ENCODE data around the gene GPAT3.
"Not testable (repeated sequence)": the region's sequence is repeated elsewhere in the genome, so short reads cannot be mapped to it uniquely, and the experiment has no call there.

GPAT3 gene

GRCh38 chr4:83576237-83576636 is 40.3 kb downstream of the GPAT3 start:
- not testable (repeated sequence) for H3K4me3 ChIP-seq (ENCODE audit: low read length); H3K4me1 ChIP-seq (ENCODE audit: control insufficient read depth, low read depth, low read length); H3K36me3 ChIP-seq (ENCODE audit: control insufficient read depth, insufficient read depth, low read length); H3K27me3 ChIP-seq (ENCODE audit: insufficient read depth, low read length, poor library complexity); H2BK15ac ChIP-seq (replicated peaks; ENCODE audit: low read depth); H3K56ac ChIP-seq (ENCODE audit: low read length); H4K8ac ChIP-seq (ENCODE audit: low read depth, low read length); H3K4me2 ChIP-seq (ENCODE audit: low read length); H4K5ac ChIP-seq (ENCODE audit: low read length); H2AK5ac ChIP-seq (ENCODE audit: low read length); H2BK5ac ChIP-seq (ENCODE audit: low read length); H3K18ac ChIP-seq (ENCODE audit: low read length); H2BK120ac ChIP-seq (ENCODE audit: low read depth, low read length); DNase-seq; H3K27ac ChIP-seq (ENCODE audit: low read depth, low read length); H3K79me2 ChIP-seq (ENCODE audit: control insufficient read depth, insufficient read depth, low read length); H3K23ac ChIP-seq (ENCODE audit: low read length); H3K4ac ChIP-seq (ENCODE audit: low read depth, low read length); H3K9ac ChIP-seq (ENCODE audit: low read length); H3K79me1 ChIP-seq (ENCODE audit: low read length)
- WGBS (ENCODE audit: extremely low coverage, insufficient coverage, low lambda C conversion rate) = no CpG with 5 or more reads among the region's 3 CpGs

- Histone ChIP-seq H3K9ac (ENCODE audit: low read length) (no peak overlapping the region), H4K5ac (ENCODE audit: low read length) (no peak overlapping the region), H4K8ac (ENCODE audit: low read depth, low read length) (no peak overlapping the region), H3K4ac (ENCODE audit: low read depth, low read length) (no peak overlapping the region), H3K23ac (ENCODE audit: low read length) (no peak overlapping the region), H3K4me3 (ENCODE audit: low read length) (no peak overlapping the region), H3K27me3 (ENCODE audit: insufficient read depth, low read length, poor library complexity) (no peaks in the 10 kb centered on the region), H3K27ac (ENCODE audit: low read depth, low read length) (no peak overlapping the region), H3K79me1 (ENCODE audit: low read length) (no peaks in the 10 kb centered on the region), H3K4me1 (ENCODE audit: control insufficient read depth, low read depth, low read length) (no peaks in the 10 kb centered on the region), H2AK5ac (ENCODE audit: low read length) (no peak overlapping the region), H2BK5ac (ENCODE audit: low read length) (no peak overlapping the region), H3K36me3 (ENCODE audit: control insufficient read depth, insufficient read depth, low read length) (no peaks in the 10 kb centered on the region), H2BK120ac (ENCODE audit: low read depth, low read length) (no peak overlapping the region), H2BK15ac (replicated peaks; ENCODE audit: low read depth) (no peak overlapping the region), H3K18ac (ENCODE audit: low read length) (no peak overlapping the region), H3K4me2 (ENCODE audit: low read length) (no peak overlapping the region), H3K79me2 (ENCODE audit: control insufficient read depth, insufficient read depth, low read length) (no peaks in the 10 kb centered on the region), H3K56ac (ENCODE audit: low read length) (no peak overlapping the region)
- WGBS (ENCODE audit: extremely low coverage, insufficient coverage, low lambda C conversion rate) = no CpG with 5 or more reads among the region's 10 CpGs
- no peak for DNase-seq
Observed at GRCh38 chr4:83581411-83582288, 45.7 kb downstream of the GPAT3 start.

- no peaks in the 10 kb centered on the region for H3K4me1 ChIP-seq (ENCODE audit: control insufficient read depth, low read depth, low read length)
- H3K4me2 ChIP-seq (ENCODE audit: low read length) = no peak overlapping the region
- H2BK15ac ChIP-seq (replicated peaks; ENCODE audit: low read depth) = no peak overlapping the region
- no peak overlapping the region for H3K18ac ChIP-seq (ENCODE audit: low read length)
- no peak overlapping the region for H3K27ac ChIP-seq (ENCODE audit: low read depth, low read length)
- H3K27me3 ChIP-seq (ENCODE audit: insufficient read depth, low read length, poor library complexity) = no peaks in the 10 kb centered on the region
- H2BK5ac ChIP-seq (ENCODE audit: low read length) = no peak overlapping the region
- H3K79me2 ChIP-seq (ENCODE audit: control insufficient read depth, insufficient read depth, low read length) = no peaks in the 10 kb centered on the region
- H3K4me3 ChIP-seq (ENCODE audit: low read length) = no peak overlapping the region
- H2AK5ac ChIP-seq (ENCODE audit: low read length) = no peak overlapping the region
- no peaks in the 10 kb centered on the region for H3K36me3 ChIP-seq (ENCODE audit: control insufficient read depth, insufficient read depth, low read length)
- H4K5ac ChIP-seq (ENCODE audit: low read length) = no peak overlapping the region
- no peak overlapping the region for H3K23ac ChIP-seq (ENCODE audit: low read length)
- peak overlapping the region; percentile 7 for H3K56ac ChIP-seq (ENCODE audit: low read length)
- H4K8ac ChIP-seq (ENCODE audit: low read depth, low read length) = no peak overlapping the region
- no peak overlapping the region for H3K4ac ChIP-seq (ENCODE audit: low read depth, low read length)
- no peak overlapping the region for H3K9ac ChIP-seq (ENCODE audit: low read length)
- H2BK120ac ChIP-seq (ENCODE audit: low read depth, low read length) = no peak overlapping the region
- peak; percentile 8 for DNase-seq
- WGBS (ENCODE audit: extremely low coverage, insufficient coverage, low lambda C conversion rate) = no CpG with 5 or more reads among the region's 7 CpGs
- no peaks in the 10 kb centered on the region for H3K79me1 ChIP-seq (ENCODE audit: low read length)
Observed at GRCh38 chr4:83582289-83582785, 46.4 kb downstream of the GPAT3 start.

GRCh38 chr4:83585982-83586508 is 50.1 kb downstream of the GPAT3 start:
- no peaks in the 10 kb centered on the region for H3K36me3 ChIP-seq (ENCODE audit: control insufficient read depth, insufficient read depth, low read length)
- H3K9ac ChIP-seq (ENCODE audit: low read length) = no peak overlapping the region
- H2BK5ac ChIP-seq (ENCODE audit: low read length) = no peak overlapping the region
- WGBS (ENCODE audit: extremely low coverage, insufficient coverage, low lambda C conversion rate) = 100% methylated on average over 1 of the region's 6 CpGs
- H2BK15ac ChIP-seq (replicated peaks; ENCODE audit: low read depth) = no peak overlapping the region
- no peak overlapping the region for H4K5ac ChIP-seq (ENCODE audit: low read length)
- H3K79me2 ChIP-seq (ENCODE audit: control insufficient read depth, insufficient read depth, low read length) = no peaks in the 10 kb centered on the region
- H3K23ac ChIP-seq (ENCODE audit: low read length) = no peak overlapping the region
- no peak overlapping the region for H3K56ac ChIP-seq (ENCODE audit: low read length)
- no peak overlapping the region for H3K4me2 ChIP-seq (ENCODE audit: low read length)
- H3K4ac ChIP-seq (ENCODE audit: low read depth, low read length) = no peak overlapping the region
- no peak overlapping the region for H2BK120ac ChIP-seq (ENCODE audit: low read depth, low read length)
- no peak overlapping the region for H4K8ac ChIP-seq (ENCODE audit: low read depth, low read length)
- H3K18ac ChIP-seq (ENCODE audit: low read length) = no peak overlapping the region
- no peaks in the 10 kb centered on the region for H3K4me1 ChIP-seq (ENCODE audit: control insufficient read depth, low read depth, low read length)
- H3K4me3 ChIP-seq (ENCODE audit: low read length) = no peak overlapping the region
- H3K79me1 ChIP-seq (ENCODE audit: low read length) = no peaks in the 10 kb centered on the region
- no peak for DNase-seq
- no peak overlapping the region for H3K27ac ChIP-seq (ENCODE audit: low read depth, low read length)
- H3K27me3 ChIP-seq (ENCODE audit: insufficient read depth, low read length, poor library complexity) = no peaks in the 10 kb centered on the region
- no peak overlapping the region for H2AK5ac ChIP-seq (ENCODE audit: low read length)

GRCh38 chr4:83589279-83589678 is 53.4 kb downstream of the GPAT3 start:
- Histone ChIP-seq H2BK15ac (replicated peaks; ENCODE audit: low read depth) (no peak overlapping the region), H3K18ac (ENCODE audit: low read length) (no peak overlapping the region), H3K4me1 (ENCODE audit: control insufficient read depth, low read depth, low read length) (no peaks in the 10 kb centered on the region), H2BK120ac (ENCODE audit: low read depth, low read length) (no peak overlapping the region), H3K79me2 (ENCODE audit: control insufficient read depth, insufficient read depth, low read length) (no peaks in the 10 kb centered on the region), H4K5ac (ENCODE audit: low read length) (no peak overlapping the region), H3K79me1 (ENCODE audit: low read length) (no peaks in the 10 kb centered on the region), H4K8ac (ENCODE audit: low read depth, low read length) (no peak overlapping the region), H3K4me3 (ENCODE audit: low read length) (no peak overlapping the region), H2BK5ac (ENCODE audit: low read length) (no peak overlapping the region), H3K56ac (ENCODE audit: low read length) (no peak overlapping the region), H3K23ac (ENCODE audit: low read length) (no peak overlapping the region), H3K9ac (ENCODE audit: low read length) (no peak overlapping the region), H3K27me3 (ENCODE audit: insufficient read depth, low read length, poor library complexity) (no peaks in the 10 kb centered on the region), H3K4me2 (ENCODE audit: low read length) (no peak overlapping the region), H3K27ac (ENCODE audit: low read depth, low read length) (no peak overlapping the region), H3K36me3 (ENCODE audit: control insufficient read depth, insufficient read depth, low read length) (no peaks in the 10 kb centered on the region), H2AK5ac (ENCODE audit: low read length) (no peak overlapping the region), H3K4ac (ENCODE audit: low read depth, low read length) (no peak overlapping the region)
- no CpG with 5 or more reads among the region's 3 CpGs for WGBS (ENCODE audit: extremely low coverage, insufficient coverage, low lambda C conversion rate)
- peak; percentile 10 for DNase-seq

Measured in mesendoderm (in vitro differentiated cells).